PC-9 (cell line): ENCODE measurements around the gene MRPS34.

Experiments used
- CTCF ChIP-seq: fragments of 200-600 bp; sonication (generic); conservative IDR thresholded peaks from 2 replicates; pipeline ENCODE4 v1.6.1; 2017; ENCODE audit warnings: mixed run types, antibody characterized with exemption, mild to moderate bottlenecking, moderate library complexity
- EZH2 ChIP-seq: fragments of 200-600 bp; sonication (generic); IDR thresholded peaks from 2 replicates; pipeline ENCODE4 v1.8.0; 2017; ENCODE audit warnings: antibody characterized with exemption, low read depth

DNA sequence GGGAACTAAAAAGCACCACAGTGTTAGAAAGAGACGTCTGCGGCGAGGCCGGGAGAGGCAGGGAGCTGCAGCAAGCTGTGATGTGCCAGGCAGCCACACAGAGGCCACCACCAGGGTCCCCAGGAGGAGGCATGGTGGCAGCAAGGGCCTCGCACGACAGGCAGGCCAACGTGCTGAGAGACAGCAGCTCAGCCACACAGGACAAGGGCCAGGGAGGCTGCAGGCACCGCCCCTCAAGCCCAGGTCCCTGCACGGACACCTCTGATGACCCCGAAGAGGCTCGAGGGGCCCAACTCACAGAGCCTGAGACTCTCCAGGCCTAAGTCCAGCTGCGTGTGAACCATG, 48.0 kb upstream of the MRPS34 start:
- no peak for TF ChIP-seq CTCF
- TF ChIP-seq EZH2, result no peak
